Heart right ventricle (tissue), 16 donors: ENCODE measurements around the gene GHDC. TPM values are rescaled to one million over a fixed set of nuclear protein-coding genes. Genes with fewer than 3 reads are reported as not detected.

Experiments used
- ATAC-seq, 8 donors: fragments of 200-7000 bp; cut with Tn5 transposase; one replicate each; pipeline ENCODE4 v1.9.1; 2020; ENCODE audit warnings: mild to moderate bottlenecking in 8 of 8, moderate library complexity in 8 of 8, moderate number of reproducible peaks in 1 of 8
- DNase-seq, 2 donors: peaks; one replicate each; pipeline ENCODE4 v3.0.0-alpha.2; 2020
- H3K27ac ChIP-seq, 10 donors: fragments of 200-600 bp; sonication (generic) in 2 of 10; one replicate each; pipeline versions ENCODE4 v1.5.0 to v1.8.0; 2020 to 2022; ENCODE audit warnings: mild to moderate bottlenecking in 3 of 10
- H3K27me3 ChIP-seq, 7 donors: fragments of 200-600 bp; one replicate each; pipeline ENCODE4 v1.8.0; 2021 to 2022; ENCODE audit warnings: mild to moderate bottlenecking in 2 of 7
- H3K36me3 ChIP-seq, 9 donors: fragments of 200-600 bp; sonication (generic) in 1 of 9; one replicate each; pipeline versions ENCODE4 v1.5.0 to v1.8.0; 2020 to 2022; ENCODE audit warnings: mild to moderate bottlenecking in 2 of 9
- H3K4me1 ChIP-seq, 9 donors: fragments of 200-600 bp; sonication (generic) in 1 of 9; one replicate each; pipeline versions ENCODE4 v1.5.0 to v1.8.0; 2020 to 2022; ENCODE audit warnings: mild to moderate bottlenecking in 4 of 9
- H3K4me3 ChIP-seq, 10 donors: fragments of 200-600 bp; sonication (generic) in 2 of 10; one replicate each; pipeline versions ENCODE4 v1.5.0 to v1.8.0; 2020 to 2022; ENCODE audit warnings: mild to moderate bottlenecking in 7 of 10, moderate library complexity in 2 of 10
- H3K9me3 ChIP-seq, 11 donors: fragments of 200-600 bp in 10 of 11; sonication (generic) in 2 of 11; one replicate each; pipeline versions ENCODE4 v1.5.0 to v1.8.0; 2013 to 2022; ENCODE audit warnings: mild to moderate bottlenecking in 2 of 11, control low read depth in 1 of 11, moderate library complexity in 1 of 11
- CTCF ChIP-seq, 9 donors: fragments of 200-600 bp; sonication (generic) in 2 of 9; IDR thresholded peaks; one replicate each; pipeline versions ENCODE4 v1.5.0 to v1.8.0; 2021 to 2022; ENCODE audit warnings: antibody characterized with exemption in 9 of 9, mild to moderate bottlenecking in 5 of 9, moderate library complexity in 1 of 9
- WGBS, 2 donors: extraction: QIAGEN DNeasy Blood & Tissue Kit; methylation state at CpG; one replicate each; pipeline ENCODE4 v1.1.7; 2013; ENCODE audit warnings: inconsistent platforms in 1 of 2; 5-methylcytosine and 5-hydroxymethylcytosine counted together
- intact Hi-C, 10 donors: fragments of 100-400 bp; cut with DNase I; formaldehyde crosslinking; loops; one replicate each; pipeline versions ENCODE4 v1.11.1 to v1.14.2; 2022
- polyA plus RNA-seq, 2 donors: library from polyadenylated mRNA; stranded (reverse); fragments of 200-250 nt; gene quantifications; one replicate each; pipeline ENCODE4 v1.2.3, GENCODE V29; 2013
- total RNA-seq, 10 donors: library from RNA; stranded (reverse); fragmentation: NEBNext Ultra II Directional in 3 of 10; extraction: Animal tissue kit (Norgen Biotek cat#: 25700) in 3 of 10; gene quantifications; one replicate each; pipeline versions ENCODE4 v1.2.1 to v1.2.4, GENCODE V29; 2021 to 2023
- donor health status: Arrhythmogenic right ventricular cardiomyopathy.
- donor health status: ischemic (EF 13 %, LVEDD 7.1; RV severe dilation, severe dysfunction).
- donor health status: healthy with polysubstance abuse.
- donor health status: DM: no; HTN: yes; CAD: no.
- donor health status: DM: no; HTN: no; CAD: no.
- donor health status: ischemic (EF 25% LVEDD 6.9; RV normal size, moderate dysfunction).
- donor health status: ischemic (EF 25% LVEDD 5.7; RV mildly dilated, moderate dysfunction).
- donor health status: healthy.
- donor health status: DM: yes; HTN: yes; CAD: no.
- donor health status: Ischemic cardiomyopathy.
- donor health status: ischemic (EF 35%, LVEDD 5.7; RV mildly dilated, moderate dysfunction).
- donor health status: nonischemic (EF 11% LVEDD 7.7; RV severe dilation, severe dysfunction).
- donor health status: DM: yes; HTN: yes; CAD: no.
- donor health status: PGD.
- donor health status: ischemic (EF 29% LVEDD 5.4; RV normal size, mild dysfunction).
- donor health status: nonischemic (EF 23%, LVEDD 6.1; RV moderate dilation, normal function).

Gene GHDC
- total and polyA plus RNA-seq, 12 donors, result 4.6 to 11.5 (median 6.5) TPM

- peaks cover 0 to 17% (median 11%) of the 10 kb centered on the region in 9 donors for H3K4me1 ChIP-seq
- TF ChIP-seq CTCF (IDR thresholded peaks at IDR 0.05), result no peak
- DNase-seq (no peak), ATAC-seq (no peak)
- intact Hi-C loops, result no loop called here
- no peak overlapping the region for H3K4me3 ChIP-seq
- peaks cover 0 to 72% (median 24%) of the 10 kb centered on the region in 9 donors for H3K36me3 ChIP-seq
- H3K9me3 ChIP-seq, result no peaks in the 10 kb centered on the region
- no peaks in the 10 kb centered on the region for H3K27me3 ChIP-seq
- WGBS, 2 donors, result 89 to 92% methylated on average over 10 of the region's 10 CpGs
- H3K27ac ChIP-seq, result peak overlapping the region in 1 of 10 donors; percentile 40
Observed at GRCh38 chr17:42201458-42201772, 7.1 kb upstream of the GHDC start.

- H3K9me3 ChIP-seq, result no peaks in the 10 kb centered on the region
- H3K4me1 ChIP-seq, result peaks cover 0 to 17% (median 11%) of the 10 kb centered on the region in 9 donors
- no peaks in the 10 kb centered on the region for H3K27me3 ChIP-seq
- H3K27ac ChIP-seq, result peak overlapping the region in 7 of 10 donors; percentile 10 to 48 (median 30)
- DNase-seq, result peak; percentile 48 to 65
- peaks cover 0 to 67% (median 23%) of the 10 kb centered on the region in 9 donors for H3K36me3 ChIP-seq
- ATAC-seq, result peak; percentile 80 to 96 (median 88)
- intact Hi-C loops, result no loop called here
- WGBS, 2 donors, result 41 to 43% methylated on average over 14 of the region's 14 CpGs
- no peak overlapping the region for H3K4me3 ChIP-seq
- no peak for TF ChIP-seq CTCF (IDR thresholded peaks at IDR 0.05)
Observed at GRCh38 chr17:42200706-42201457, 6.6 kb upstream of the GHDC start.

GRCh38 chr17:42199416-42200011 is 5.2 kb upstream of the GHDC start:
- peaks cover 0 to 53% (median 19%) of the 10 kb centered on the region in 9 donors for H3K36me3 ChIP-seq
- WGBS, 2 donors, result 79 to 80% methylated on average over 12 of the region's 12 CpGs

GRCh38 chr17:42198897-42199296 is 4.6 kb upstream of the GHDC start:
- Histone ChIP-seq H3K9me3 (no peaks in the 10 kb centered on the region), H3K36me3 (peaks cover 0 to 47% (median 13%) of the 10 kb centered on the region in 9 donors), H3K27me3 (no peaks in the 10 kb centered on the region), H3K4me1 (peaks cover 0 to 23% (median 17%) of the 10 kb centered on the region in 9 donors), H3K4me3 (no peak overlapping the region), H3K27ac (peak overlapping the region in 2 of 10 donors; percentile 30 to 79)
- WGBS, 2 donors, result 85 to 91% methylated on average over 4 of the region's 4 CpGs
- DNase-seq (no peak), ATAC-seq (no peak)
- TF ChIP-seq CTCF (IDR thresholded peaks at IDR 0.05), result no peak
- intact Hi-C loops, result no loop called here

More at GRCh38 chr17:42199416-42200011, 5.2 kb upstream of the GHDC start:
- ATAC-seq (no peak), DNase-seq (no peak)
- intact Hi-C loops, result no loop called here
- H3K4me1 ChIP-seq, result peaks cover 0 to 21% (median 15%) of the 10 kb centered on the region in 9 donors
- H3K9me3 ChIP-seq, result no peaks in the 10 kb centered on the region
- H3K27ac ChIP-seq, result peak overlapping the region in 2 of 10 donors; percentile 6 to 79
- no peak overlapping the region for H3K4me3 ChIP-seq
- H3K27me3 ChIP-seq, result no peaks in the 10 kb centered on the region
- TF ChIP-seq CTCF (IDR thresholded peaks at IDR 0.05), result no peak
